Sigmoid colon (tissue), 4 donors: ENCODE measurements around the gene UTP14C.

Experiments
- CTCF ChIP-seq, 4 experiments: fragments of 450-650 bp in 3 of 4; fragments of 200-600 bp in 1 of 4; IDR thresholded peaks; one replicate each; pipeline ENCODE4 v1.5.1; 2016 to 2019; ENCODE audit warnings: antibody characterized with exemption in 4 of 4, mild to moderate bottlenecking in 3 of 4, moderate library complexity in 2 of 4
- EP300 ChIP-seq, 4 donors: sonication (generic); formaldehyde crosslinking; IDR thresholded peaks; one replicate each; pipeline ENCODE4 v1.6.1; 2017; ENCODE audit warnings: antibody characterized with exemption in 4 of 4
- POLR2AphosphoS5 ChIP-seq, 4 donors: sonication (generic); formaldehyde crosslinking; IDR thresholded peaks; one replicate each; pipeline ENCODE4 v1.6.1; 2017; ENCODE audit warnings: antibody characterized with exemption in 4 of 4

GRCh38 chr13:51976890-51977289 lies 47.6 kb upstream of the UTP14C start:
- TF ChIP-seq CTCF (IDR thresholded peaks at IDR 0.05) (no peak), EP300 (IDR thresholded peaks at IDR 0.05) (no peak), POLR2AphosphoS5 (IDR thresholded peaks at IDR 0.05) (no peak)
